GM12878 (cell line): ENCODE data around the gene TMTC1. TPM values are rescaled to one million over a fixed set of nuclear protein-coding genes. Genes with fewer than 3 reads are reported as not detected.

Experiments
- BHLHE40 ChIP-seq, 2 experiments: fragments of 450-650 bp in 1 of 2; IDR thresholded peaks; 2 replicates each; pipeline ENCODE4 v1.6.1; 2011 to 2017; ENCODE audit warnings: low read depth in 2 of 2, borderline replicate concordance in 1 of 2, improper control_type of control experiment in 1 of 2, low read length in 1 of 2, mild to moderate bottlenecking in 1 of 2
- CBX3 ChIP-seq: fragments of 200-600 bp; sonication (generic); IDR thresholded peaks from 2 replicates; pipeline ENCODE4 v1.6.1; 2016; ENCODE audit warnings: low read depth, borderline replicate concordance
- CREM ChIP-seq: IDR thresholded peaks from 2 replicates; pipeline ENCODE4 v1.6.1; 2014; ENCODE audit warnings: antibody characterized with exemption, low read depth
- EED ChIP-seq: sonication (generic); IDR thresholded peaks from 2 replicates; pipeline ENCODE4 v1.6.1; 2016; ENCODE audit warnings: antibody characterized with exemption, low read depth
- EP300 ChIP-seq, 2 experiments: fragments of 150-350 bp in 1 of 2; IDR thresholded peaks; 2 replicates each; pipeline ENCODE4 v1.6.1; 2011 to 2012; ENCODE audit warnings: low read depth in 2 of 2, low read length in 2 of 2, borderline replicate concordance in 1 of 2, improper control_type of control experiment in 1 of 2, inconsistent platforms in 1 of 2; ENCODE audit not compliant: control insufficient read depth in 1 of 2
- HSF1 ChIP-seq: fragments of 150-350 bp; IDR thresholded peaks from 2 replicates; pipeline ENCODE4 v1.6.1; 2014; ENCODE audit warnings: mild to moderate bottlenecking, low read depth, low read length
- IKZF1 ChIP-seq: fragments of 450-650 bp; conservative IDR thresholded peaks from 2 replicates; pipeline ENCODE4 v1.6.1; 2017; ENCODE audit warnings: antibody characterized with exemption, mild to moderate bottlenecking
- IKZF2 ChIP-seq, 2 experiments: fragments of 450-650 bp; IDR thresholded peaks; 2 replicates each; pipeline ENCODE4 v1.6.1; 2017; ENCODE audit warnings: mild to moderate bottlenecking in 2 of 2, moderate library complexity in 2 of 2
- JUND ChIP-seq: IDR thresholded peaks from 2 replicates; pipeline ENCODE4 v1.6.1; 2012; ENCODE audit warnings: low read depth, mild to moderate bottlenecking, low read length, improper control_type of control experiment, moderate library complexity
- KAT2A ChIP-seq: conservative IDR thresholded peaks from 2 replicates; pipeline ENCODE4 v1.6.1; 2011; ENCODE audit warnings: low read depth, low read length; ENCODE audit not compliant: control insufficient read depth
- MTA3 ChIP-seq: IDR thresholded peaks from 2 replicates; pipeline ENCODE4 v1.6.1; 2012; ENCODE audit warnings: low read length, inconsistent platforms, borderline replicate concordance
- NFIC ChIP-seq: IDR thresholded peaks from 2 replicates; pipeline ENCODE4 v1.6.1; 2012; ENCODE audit warnings: low read depth, mild to moderate bottlenecking, inconsistent platforms, low read length, moderate library complexity
- NFXL1 ChIP-seq: fragments of 450-650 bp; IDR thresholded peaks from 2 replicates; pipeline ENCODE4 v1.6.1; 2017; ENCODE audit warnings: antibody characterized with exemption, mild to moderate bottlenecking, borderline replicate concordance
- NR2C2 ChIP-seq: IDR thresholded peaks from 2 replicates; pipeline ENCODE4 v1.6.1; 2011; ENCODE audit warnings: borderline replicate concordance, low read depth; ENCODE audit not compliant: control insufficient read depth, insufficient read length
- PML ChIP-seq: IDR thresholded peaks from 2 replicates; pipeline ENCODE4 v1.6.1; 2012; ENCODE audit warnings: low read length, inconsistent platforms
- POLR2AphosphoS2 ChIP-seq: IDR thresholded peaks from 2 replicates; pipeline ENCODE4 v1.6.1; 2011; ENCODE audit warnings: low read depth, mild to moderate bottlenecking, low read length, improper control_type of control experiment, moderate library complexity
- RUNX3 ChIP-seq: IDR thresholded peaks from 2 replicates; pipeline ENCODE4 v1.6.1; 2012; ENCODE audit warnings: low read length, inconsistent platforms
- SIN3A ChIP-seq: IDR thresholded peaks from 2 replicates; pipeline ENCODE4 v1.6.1; 2012; ENCODE audit warnings: low read depth, low read length, improper control_type of control experiment
- SMAD1 ChIP-seq: fragments of 450-650 bp; IDR thresholded peaks from 2 replicates; pipeline ENCODE4 v1.6.1; 2018; ENCODE audit warnings: mild to moderate bottlenecking, low read depth; ENCODE audit not compliant: partially characterized antibody
- STAT3 ChIP-seq: IDR thresholded peaks from 2 replicates; pipeline ENCODE4 v1.6.1; 2011; ENCODE audit warnings: low read depth, low read length, improper control_type of control experiment
- ZBTB4 ChIP-seq: fragments of 450-650 bp; formaldehyde crosslinking; IDR thresholded peaks from 2 replicates; pipeline ENCODE4 v1.4.0; 2022; ENCODE audit warnings: mild to moderate bottlenecking, moderate library complexity
- ZZZ3 ChIP-seq: IDR thresholded peaks from 2 replicates; pipeline ENCODE4 v1.6.1; 2011; ENCODE audit warnings: low read depth; ENCODE audit not compliant: control insufficient read depth, insufficient read length
- polyA plus RNA-seq, 11 experiments: library from polyadenylated mRNA; depleted of rRNA in 4 of 11; unstranded in 6 of 11; stranded (reverse) in 5 of 11; fragments of >200 nt; fragmentation: Nextera tagmentation in 4 of 11; fragmentation: Illumina TruSeq in 1 of 11; extraction: Ambion mirVana in 4 of 11; extraction: Trizol in 1 of 11; gene quantifications; 1 replicate in 1 of 11; 2 replicates in 10 of 11; pipeline versions ENCODE4 v1.2.1 to v1.2.3, GENCODE V29; 2011 to 2016; ENCODE audit warnings: inconsistent platforms in 2 of 11, missing spikeins in 2 of 11, low read depth in 1 of 11
- total RNA-seq, 4 experiments: library from RNA; depleted of rRNA in 3 of 4; stranded (reverse); fragments of >200 nt in 3 of 4; fragmentation: Illumina TruSeq in 1 of 4; extraction: Trizol in 1 of 4; gene quantifications; 2 replicates each; pipeline versions ENCODE4 v1.2.1 to v1.2.3, GENCODE V29; 2013 to 2021
- TF ChIP-seq, protein P1 (sequence below): fragments of 450-650 bp; IDR thresholded peaks from 2 replicates; pipeline ENCODE4 v1.6.1; 2018; ENCODE audit warnings: borderline replicate concordance, mild to moderate bottlenecking; ENCODE audit not compliant: partially characterized antibody
- TF ChIP-seq, protein P2 (sequence below): IDR thresholded peaks from 2 replicates; pipeline ENCODE4 v1.6.1; 2011; ENCODE audit warnings: low read depth, low read length, improper control_type of control experiment, borderline replicate concordance

TMTC1 gene
- total and polyA plus RNA-seq, 10 of the 15 experiments (the other 5 are each of a cell fraction or from before 2014, with no cell fraction given): 0.10 to 20.9 (median 0.57) TPM

DNA sequence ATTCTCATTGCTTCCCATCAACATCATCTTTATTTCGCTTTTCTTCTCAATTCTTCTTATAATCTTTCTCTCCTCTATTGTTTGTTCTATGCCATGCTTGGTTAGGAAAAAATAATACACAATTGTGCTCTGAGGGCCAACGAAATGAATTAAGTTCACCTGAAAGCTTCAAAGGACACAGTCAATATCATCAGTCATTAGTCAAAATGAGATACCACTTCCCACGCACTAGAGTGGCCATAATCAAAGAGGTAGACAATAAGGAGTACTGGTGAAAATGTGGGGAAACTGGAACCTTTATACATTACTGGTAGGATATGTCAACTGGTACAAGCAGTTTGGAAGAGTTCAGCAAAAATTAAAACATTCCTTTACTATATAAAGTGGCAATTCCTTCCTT, 91.5 kb downstream of the TMTC1 start (continued):
- no peak for TF ChIP-seq ZBTB4
- TF ChIP-seq KAT2A: no peak
- no peak for TF ChIP-seq POLR2AphosphoS2
- TF ChIP-seq NFXL1: no peak
- TF ChIP-seq HSF1: no peak
- TF ChIP-seq EED: no peak
- TF ChIP-seq CBX3: no peak
- TF ChIP-seq, protein P1, sequence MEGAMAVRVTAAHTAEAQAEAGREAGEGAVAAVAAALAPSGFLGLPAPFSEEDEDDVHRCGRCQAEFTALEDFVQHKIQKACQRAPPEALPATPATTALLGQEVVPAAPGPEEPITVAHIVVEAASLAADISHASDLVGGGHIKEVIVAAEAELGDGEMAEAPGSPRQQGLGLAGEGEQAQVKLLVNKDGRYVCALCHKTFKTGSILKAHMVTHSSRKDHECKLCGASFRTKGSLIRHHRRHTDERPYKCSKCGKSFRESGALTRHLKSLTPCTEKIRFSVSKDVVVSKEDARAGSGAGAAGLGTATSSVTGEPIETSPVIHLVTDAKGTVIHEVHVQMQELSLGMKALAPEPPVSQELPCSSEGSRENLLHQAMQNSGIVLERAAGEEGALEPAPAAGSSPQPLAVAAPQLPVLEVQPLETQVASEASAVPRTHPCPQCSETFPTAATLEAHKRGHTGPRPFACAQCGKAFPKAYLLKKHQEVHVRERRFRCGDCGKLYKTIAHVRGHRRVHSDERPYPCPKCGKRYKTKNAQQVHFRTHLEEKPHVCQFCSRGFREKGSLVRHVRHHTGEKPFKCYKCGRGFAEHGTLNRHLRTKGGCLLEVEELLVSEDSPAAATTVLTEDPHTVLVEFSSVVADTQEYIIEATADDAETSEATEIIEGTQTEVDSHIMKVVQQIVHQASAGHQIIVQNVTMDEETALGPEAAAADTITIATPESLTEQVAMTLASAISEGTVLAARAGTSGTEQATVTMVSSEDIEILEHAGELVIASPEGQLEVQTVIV: no peak
- no peak for TF ChIP-seq RUNX3
- TF ChIP-seq CREM: no peak
- no peak for TF ChIP-seq ZZZ3
- TF ChIP-seq NFIC: no peak
- TF ChIP-seq SIN3A: no peak
- no peak for TF ChIP-seq NR2C2
- no peak for TF ChIP-seq SMAD1
- TF ChIP-seq JUND: peak; percentile 74; the same call in 1 of the 2 replicates
- TF ChIP-seq PML: no peak
- TF ChIP-seq, protein P2, sequence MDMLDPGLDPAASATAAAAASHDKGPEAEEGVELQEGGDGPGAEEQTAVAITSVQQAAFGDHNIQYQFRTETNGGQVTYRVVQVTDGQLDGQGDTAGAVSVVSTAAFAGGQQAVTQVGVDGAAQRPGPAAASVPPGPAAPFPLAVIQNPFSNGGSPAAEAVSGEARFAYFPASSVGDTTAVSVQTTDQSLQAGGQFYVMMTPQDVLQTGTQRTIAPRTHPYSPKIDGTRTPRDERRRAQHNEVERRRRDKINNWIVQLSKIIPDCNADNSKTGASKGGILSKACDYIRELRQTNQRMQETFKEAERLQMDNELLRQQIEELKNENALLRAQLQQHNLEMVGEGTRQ: no peak
- peak; percentile 83 to 85 for TF ChIP-seq IKZF2 (IDR thresholded peaks at IDR 0.05)
- TF ChIP-seq MTA3: no peak
- TF ChIP-seq IKZF1: peak; percentile 84
- TF ChIP-seq BHLHE40 (IDR thresholded peaks at IDR 0.05; ENCODE audit: borderline replicate concordance in 1 of 2, low read depth in 2 of 2, low read length in 1 of 2): peak in 1 of 2 experiments; percentile 37; a peak in 1 of 4 replicates
- TF ChIP-seq EP300 (IDR thresholded peaks at IDR 0.05; ENCODE audit: borderline replicate concordance in 1 of 2, control insufficient read depth in 1 of 2, low read depth in 2 of 2, low read length in 2 of 2): peak; percentile 66 to 93; a peak in 3 of 4 replicates
- no peak for TF ChIP-seq STAT3
